EH (cell line): ENCODE measurements around the gene BBOF1.

Experiments used
- DNase-seq: peaks from one replicate; pipeline ENCODE4 v3.0.0-alpha.2; 2015; ENCODE audit warnings: low read depth

BBOF1 gene

GRCh38 chr14:74029136-74029535 lies 10.0 kb downstream of the BBOF1 start:
- no peak for DNase-seq

- DNase-seq = no peak
These were observed 15.4 kb downstream of the BBOF1 start for GRCh38 chr14:74034572-74034971.

GRCh38 chr14:74035556-74035955 lies 16.4 kb downstream of the BBOF1 start:
- DNase-seq = peak; percentile 65

GRCh38 chr14:74038020-74038859 lies 19.1 kb downstream of the BBOF1 start:
- peak; percentile 62 for DNase-seq

- no peak for DNase-seq
These were observed 23.1 kb downstream of the BBOF1 start for GRCh38 chr14:74042296-74042695.

GRCh38 chr14:74045522-74045921 lies 26.4 kb downstream of the BBOF1 start:
- no peak for DNase-seq

GRCh38 chr14:74048281-74048680 lies 29.1 kb downstream of the BBOF1 start:
- no peak for DNase-seq

GRCh38 chr14:74049876-74050495 lies 30.8 kb downstream of the BBOF1 start:
- no peak for DNase-seq

GRCh38 chr14:74062809-74063150 lies 43.6 kb downstream of the BBOF1 start:
- no peak for DNase-seq

GRCh38 chr14:74064426-74064825 lies 45.3 kb downstream of the BBOF1 start:
- no peak for DNase-seq

GRCh38 chr14:74064883-74065282 lies 45.7 kb downstream of the BBOF1 start:
- peak; percentile 17 for DNase-seq

- DNase-seq = no peak
These were observed 46.8 kb downstream of the BBOF1 start for GRCh38 chr14:74065746-74066575.

GRCh38 chr14:74077401-74077800 lies 58.3 kb downstream of the BBOF1 start:
- DNase-seq = no peak

GRCh38 chr14:74080820-74081460 lies 61.8 kb downstream of the BBOF1 start:
- DNase-seq = no peak

- DNase-seq = no peak
These were observed 62.3 kb downstream of the BBOF1 start for GRCh38 chr14:74081491-74081890.

- DNase-seq = peak; percentile 6
These were observed 64.0 kb downstream of the BBOF1 start for GRCh38 chr14:74083161-74083560.

GRCh38 chr14:74083784-74084276 lies 64.7 kb downstream of the BBOF1 start:
- DNase-seq = no peak

GRCh38 chr14:74084277-74085046 lies 65.3 kb downstream of the BBOF1 start, which contains the start of the genes ALDH6A1 and LIN52:
ALDH6A1 (minus strand) TSS chr14:74084453; CDS start chr14:74084394, 59 bp downstream.
LIN52 (plus strand) TSS chr14:74084956; CDS start chr14:74084975, 19 bp downstream.
- peak; percentile 100 for DNase-seq

- DNase-seq = peak; percentile 57
These were observed 66.0 kb downstream of the BBOF1 start for GRCh38 chr14:74085047-74085637.

- DNase-seq = no peak
These were observed 66.7 kb downstream of the BBOF1 start for GRCh38 chr14:74085828-74086227.
